GM21381 (cell line): ENCODE measurements around the gene KXD1.

Experiments used
- ATAC-seq: cut with Tn5 transposase; IDR thresholded peaks from one replicate; pipeline ENCODE4 v1.9.1; 2021; ENCODE audit warnings: mild to moderate bottlenecking, moderate library complexity; ENCODE audit not compliant: unreplicated experiment

KXD1 gene

GRCh38 chr19:18612051-18612771, 54.5 kb downstream of the KXD1 start:
- ATAC-seq: no peak

- no peak for ATAC-seq
Measured at GRCh38 chr19:18612772-18613588, 55.3 kb downstream of the KXD1 start, which contains the start of gene TMEM59L. Gene TMEM59L, plus strand, starts transcription at chr19:18612870. Its CDS starts 89 bp downstream, at chr19:18612959.

GRCh38 chr19:18613589-18614234, 56.0 kb downstream of the KXD1 start:
- no peak for ATAC-seq

- no peak for ATAC-seq
Measured at GRCh38 chr19:18616023-18616422, 58.4 kb downstream of the KXD1 start.

GRCh38 chr19:18617562-18617961, 59.9 kb downstream of the KXD1 start:
- ATAC-seq: no peak

GRCh38 chr19:18618236-18618635, 60.6 kb downstream of the KXD1 start:
- ATAC-seq: no peak
